ENCODE data around the gene MGME1.

- TF ChIP-seq EZH2 (IDR thresholded peaks at IDR 0.05) (no peak), POLR2AphosphoS5 (IDR thresholded peaks at IDR 0.05; ENCODE audit: borderline replicate concordance, low read depth, low read length) (no peak)
Observed at GRCh38 chr20:18020931-18021330, 52.1 kb downstream of the MGME1 start.

Data from SK-N-MC (cell line).